ENCODE data around the gene MARCHF10. TPM values are rescaled to one million over a fixed set of nuclear protein-coding genes. Genes with fewer than 3 reads are reported as not detected.

The MARCHF10 gene
- total RNA-seq, 1 experiment from 2014 or later: 0.39 TPM

- no peaks in the 10 kb centered on the region for H3K9me3 ChIP-seq (ENCODE audit: control insufficient read depth, insufficient read depth, low read depth, low read length)
- H3K27ac ChIP-seq (ENCODE audit: low read length): no peak overlapping the region
- no peak for ATAC-seq
- no peaks in the 10 kb centered on the region for H3K27me3 ChIP-seq (ENCODE audit: control insufficient read depth, insufficient read depth, low read length)
- TF ChIP-seq POLR2AphosphoS5 (IDR thresholded peaks at IDR 0.05; ENCODE audit: low read depth, low read length): no peak
- no peak for TF ChIP-seq TCF7L2 (IDR thresholded peaks at IDR 0.05; ENCODE audit: low read depth, low read length)
- no peak for TF ChIP-seq SIN3A (IDR thresholded peaks at IDR 0.05; ENCODE audit: borderline replicate concordance, insufficient read depth, low read depth, low read length)
- TF ChIP-seq, protein P1, sequence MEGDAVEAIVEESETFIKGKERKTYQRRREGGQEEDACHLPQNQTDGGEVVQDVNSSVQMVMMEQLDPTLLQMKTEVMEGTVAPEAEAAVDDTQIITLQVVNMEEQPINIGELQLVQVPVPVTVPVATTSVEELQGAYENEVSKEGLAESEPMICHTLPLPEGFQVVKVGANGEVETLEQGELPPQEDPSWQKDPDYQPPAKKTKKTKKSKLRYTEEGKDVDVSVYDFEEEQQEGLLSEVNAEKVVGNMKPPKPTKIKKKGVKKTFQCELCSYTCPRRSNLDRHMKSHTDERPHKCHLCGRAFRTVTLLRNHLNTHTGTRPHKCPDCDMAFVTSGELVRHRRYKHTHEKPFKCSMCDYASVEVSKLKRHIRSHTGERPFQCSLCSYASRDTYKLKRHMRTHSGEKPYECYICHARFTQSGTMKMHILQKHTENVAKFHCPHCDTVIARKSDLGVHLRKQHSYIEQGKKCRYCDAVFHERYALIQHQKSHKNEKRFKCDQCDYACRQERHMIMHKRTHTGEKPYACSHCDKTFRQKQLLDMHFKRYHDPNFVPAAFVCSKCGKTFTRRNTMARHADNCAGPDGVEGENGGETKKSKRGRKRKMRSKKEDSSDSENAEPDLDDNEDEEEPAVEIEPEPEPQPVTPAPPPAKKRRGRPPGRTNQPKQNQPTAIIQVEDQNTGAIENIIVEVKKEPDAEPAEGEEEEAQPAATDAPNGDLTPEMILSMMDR (IDR thresholded peaks at IDR 0.05): no peak
- no peak for TF ChIP-seq REST (IDR thresholded peaks at IDR 0.05; ENCODE audit: insufficient read depth in 1 of 2, low read depth in 2 of 2, low read length in 1 of 2)
- POLR2A ChIA-PET: no interaction called here
- no peaks in the 10 kb centered on the region for H3K4me1 ChIP-seq (ENCODE audit: control insufficient read depth, insufficient read depth, low read length)
- no peaks in the 10 kb centered on the region for H3K36me3 ChIP-seq (ENCODE audit: control insufficient read depth, insufficient read depth, low read length)
- no TSS peak for BruUV-seq (replicated peaks)
- CTCF ChIA-PET: no interaction called here
- intact Hi-C loops (cut with micrococcal nuclease; ENCODE audit: unreplicated experiment): no loop called here
- in situ Hi-C loops (cut with HindIII; ENCODE audit: low pct_unique_long_range_greater_than_20kb, low sequenced_read_pairs): no loop called here
- no peak for DNase-seq (ENCODE audit: low read depth, low spot score)
- no peak overlapping the region for H3K4me3 ChIP-seq (ENCODE audit: low read depth in 2 of 2, low read length in 2 of 2)
These were observed 48.5 kb upstream of the MARCHF10 start for GRCh38 chr17:62856594-62856993.

DNA sequence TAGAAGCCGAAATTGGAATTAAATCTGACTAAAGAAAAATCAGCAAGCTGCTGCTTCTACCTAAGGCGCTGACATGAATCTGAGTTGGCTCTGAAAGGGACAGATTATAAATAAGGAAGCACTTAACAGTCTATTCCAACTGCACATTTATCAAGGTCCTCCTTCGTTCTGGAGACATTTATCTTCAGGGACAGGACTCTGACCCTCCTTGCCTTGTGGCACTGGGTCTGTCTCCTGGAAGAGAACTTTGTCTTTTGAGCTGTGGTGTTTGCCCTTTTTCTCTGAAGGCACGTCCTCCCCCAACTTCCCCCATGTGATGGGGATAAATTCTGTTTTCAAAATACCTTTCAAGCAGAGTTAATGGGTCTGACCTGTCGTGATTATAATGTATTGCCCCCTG lies 47.0 kb upstream of the MARCHF10 start:
- no peak for ATAC-seq
- POLR2A ChIA-PET: no interaction called here
- H3K27me3 ChIP-seq (ENCODE audit: control insufficient read depth, insufficient read depth, low read length): no peaks in the 10 kb centered on the region
- no peaks in the 10 kb centered on the region for H3K36me3 ChIP-seq (ENCODE audit: control insufficient read depth, insufficient read depth, low read length)
- no peaks in the 10 kb centered on the region for H3K4me1 ChIP-seq (ENCODE audit: control insufficient read depth, insufficient read depth, low read length)
- TF ChIP-seq SIN3A (IDR thresholded peaks at IDR 0.05; ENCODE audit: borderline replicate concordance, insufficient read depth, low read depth, low read length): no peak
- TF ChIP-seq, protein P1 (IDR thresholded peaks at IDR 0.05): no peak
- no peak for TF ChIP-seq POLR2AphosphoS5 (IDR thresholded peaks at IDR 0.05; ENCODE audit: low read depth, low read length)
- TF ChIP-seq TCF7L2 (IDR thresholded peaks at IDR 0.05; ENCODE audit: low read depth, low read length): no peak
- TF ChIP-seq REST (IDR thresholded peaks at IDR 0.05; ENCODE audit: insufficient read depth in 1 of 2, low read depth in 2 of 2, low read length in 1 of 2): no peak
- BruUV-seq (replicated peaks): no TSS peak
- H3K4me3 ChIP-seq (ENCODE audit: low read depth in 2 of 2, low read length in 2 of 2): no peak overlapping the region
- H3K27ac ChIP-seq (ENCODE audit: low read length): no peak overlapping the region
- in situ Hi-C loops (cut with HindIII; ENCODE audit: low pct_unique_long_range_greater_than_20kb, low sequenced_read_pairs): no loop called here
- DNase-seq (ENCODE audit: low read depth, low spot score): no peak
- CTCF ChIA-PET: no interaction called here
- no peaks in the 10 kb centered on the region for H3K9me3 ChIP-seq (ENCODE audit: control insufficient read depth, insufficient read depth, low read depth, low read length)
- intact Hi-C loops (cut with micrococcal nuclease; ENCODE audit: unreplicated experiment): no loop called here

Data from Panc1 (cell line).